ENCODE results near the gene RUNX1. TPM values are rescaled to one million over a fixed set of nuclear protein-coding genes. Genes with fewer than 3 reads are reported as not detected.

RUNX1 gene
- total and polyA plus RNA-seq, 10 of the 15 experiments (the other 5 are each of a cell fraction or from before 2014, with no cell fraction given): 0.90 to 15.2 (median 4.1) TPM

DNA sequence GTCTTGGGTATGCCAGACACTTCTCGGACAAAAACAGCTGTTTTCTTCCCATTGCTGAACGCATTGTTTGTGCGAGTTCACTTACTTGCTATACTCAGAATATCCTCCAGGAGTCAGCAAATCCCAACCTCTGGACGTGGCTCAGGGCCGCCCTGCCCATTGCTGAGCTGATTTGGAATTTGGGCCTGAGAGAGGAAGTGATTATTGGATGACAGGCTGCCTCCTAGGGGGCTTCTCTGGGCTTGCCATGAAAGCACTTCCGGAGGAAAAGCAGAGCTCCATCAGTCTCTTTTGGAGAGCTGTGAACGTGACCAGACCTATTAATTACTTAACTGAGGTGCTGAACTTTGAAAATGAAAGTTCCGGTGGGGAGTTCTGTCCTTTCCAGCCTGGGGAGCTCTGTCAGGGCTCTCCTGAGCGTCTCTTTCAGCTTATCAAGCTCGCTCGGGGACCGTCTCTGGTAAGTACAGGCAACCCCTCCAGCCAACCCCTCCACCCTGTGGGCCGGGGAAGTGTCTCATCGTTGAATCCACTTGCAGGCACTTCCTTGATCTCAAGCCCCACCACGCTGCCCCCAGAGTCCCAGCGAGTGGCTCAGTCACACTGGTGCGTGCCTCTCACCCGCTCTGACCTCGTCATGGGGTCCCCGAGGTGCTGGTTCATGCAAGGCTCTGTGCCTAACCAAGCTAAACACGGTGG lies 303.4 kb downstream of the RUNX1 start:
- POLR2A ChIA-PET: no interaction called here
- no peaks in the 10 kb centered on the region for H3K36me3 ChIP-seq (ENCODE audit: control insufficient read depth in 2 of 2, insufficient read depth in 2 of 2, low read length in 1 of 2)
- H4K20me1 ChIP-seq (ENCODE audit: control insufficient read depth, insufficient read depth): no peaks in the 10 kb centered on the region
- peak; percentile 84 for FAIRE-seq
- no peaks in the 10 kb centered on the region for H3K79me2 ChIP-seq (ENCODE audit: control insufficient read depth, insufficient read depth, low read length)
- peak; percentile 95 for ATAC-seq
- TF ChIP-seq TCF7 (IDR thresholded peaks at IDR 0.05; ENCODE audit: borderline replicate concordance) (no peak), SRF (IDR thresholded peaks at IDR 0.05; ENCODE audit: low read depth in 2 of 2, low read length in 2 of 2) (peak; percentile 52 to 80), IKZF2 (IDR thresholded peaks at IDR 0.05) (0 out of 4 replicates have a peak, but pooled peaks of 1 of the 2 experiments have one; percentile 10), SPI1 (IDR thresholded peaks at IDR 0.05; ENCODE audit: borderline replicate concordance, insufficient read depth, low read depth, low read length) (peak; percentile 88), TCF12 (IDR thresholded peaks at IDR 0.05; ENCODE audit: low read depth, low read length) (no peak), GABPA (IDR thresholded peaks at IDR 0.05; ENCODE audit: low read depth) (peak; percentile 56; the same call in 1 of the 2 replicates), YY1 (IDR thresholded peaks at IDR 0.05; ENCODE audit: low read depth, low read length) (peak; percentile 74), EED (IDR thresholded peaks at IDR 0.05; ENCODE audit: low read depth) (peak; percentile 60; the same call in 1 of the 2 replicates), WRNIP1 (IDR thresholded peaks at IDR 0.05; ENCODE audit: borderline replicate concordance, low read depth, low read length) (no peak), SMC3 (IDR thresholded peaks at IDR 0.05; ENCODE audit: borderline replicate concordance, low read length) (peak; percentile 90), FOXM1 (IDR thresholded peaks at IDR 0.05; ENCODE audit: low read depth, low read length) (0 out of 2 replicates have a peak, but pooled peaks have one; percentile 33), ELK1 (IDR thresholded peaks at IDR 0.05; ENCODE audit: low read depth, low read length) (peak; percentile 60; the same call in 1 of the 2 replicates), BHLHE40 (IDR thresholded peaks at IDR 0.05; ENCODE audit: borderline replicate concordance in 1 of 2, low read depth in 2 of 2, low read length in 1 of 2) (peak; percentile 46 to 51; a peak in 2 of 4 replicates), PAX5 (IDR thresholded peaks at IDR 0.05; ENCODE audit: borderline replicate concordance, low read depth, low read length) (0 out of 2 replicates have a peak, but pooled peaks have one; percentile 13), RAD21 (IDR thresholded peaks at IDR 0.05; ENCODE audit: insufficient read depth, low read depth, low read length) (peak; percentile 92), ETV6 (conservative IDR thresholded peaks at IDR 0.05 in 1 of 2, IDR thresholded peaks at IDR 0.05 in 1 of 2; ENCODE audit: borderline replicate concordance in 1 of 2, low read depth in 1 of 2) (peak in 1 of 2 experiments; percentile 51; a peak in 1 of 4 replicates), CREM (IDR thresholded peaks at IDR 0.05; ENCODE audit: low read depth) (no peak)
- TF ChIP-seq, protein P1, sequence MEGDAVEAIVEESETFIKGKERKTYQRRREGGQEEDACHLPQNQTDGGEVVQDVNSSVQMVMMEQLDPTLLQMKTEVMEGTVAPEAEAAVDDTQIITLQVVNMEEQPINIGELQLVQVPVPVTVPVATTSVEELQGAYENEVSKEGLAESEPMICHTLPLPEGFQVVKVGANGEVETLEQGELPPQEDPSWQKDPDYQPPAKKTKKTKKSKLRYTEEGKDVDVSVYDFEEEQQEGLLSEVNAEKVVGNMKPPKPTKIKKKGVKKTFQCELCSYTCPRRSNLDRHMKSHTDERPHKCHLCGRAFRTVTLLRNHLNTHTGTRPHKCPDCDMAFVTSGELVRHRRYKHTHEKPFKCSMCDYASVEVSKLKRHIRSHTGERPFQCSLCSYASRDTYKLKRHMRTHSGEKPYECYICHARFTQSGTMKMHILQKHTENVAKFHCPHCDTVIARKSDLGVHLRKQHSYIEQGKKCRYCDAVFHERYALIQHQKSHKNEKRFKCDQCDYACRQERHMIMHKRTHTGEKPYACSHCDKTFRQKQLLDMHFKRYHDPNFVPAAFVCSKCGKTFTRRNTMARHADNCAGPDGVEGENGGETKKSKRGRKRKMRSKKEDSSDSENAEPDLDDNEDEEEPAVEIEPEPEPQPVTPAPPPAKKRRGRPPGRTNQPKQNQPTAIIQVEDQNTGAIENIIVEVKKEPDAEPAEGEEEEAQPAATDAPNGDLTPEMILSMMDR (IDR thresholded peaks at IDR 0.05 in 2 of 3, conservative IDR thresholded peaks at IDR 0.05 in 1 of 3; ENCODE audit: control insufficient read depth in 2 of 3, extremely low read depth in 1 of 3, insufficient read depth in 1 of 3, low read depth in 3 of 3, low read length in 3 of 3): peak; percentile 81 to 91 (median 85)
- peak overlapping the region; percentile 64 for H2AFZ ChIP-seq (ENCODE audit: control insufficient read depth, low read depth, low read length)
- H3K4me2 ChIP-seq (ENCODE audit: control insufficient read depth, insufficient read depth): peak overlapping the region; percentile 90
- in situ Hi-C loops (cut with MboI) (loop anchor here (5.0 to 10.0 kb wide), 3 partner anchors 659 to 1279 kb away; no protein-coding TSS in a partner anchor), intact Hi-C loops (cut with micrococcal nuclease; ENCODE audit: unreplicated experiment) (loop anchor here (1.0 to 5.0 kb wide), 4 partner anchors 141 to 1282 kb away; no protein-coding TSS in a partner anchor)
- CTCF ChIA-PET: interaction anchor here (0.6 to 4.3 kb wide), 27 partner anchors 10 to 1369 kb away, joined by 3 to 40 read pairs (median 4); no protein-coding TSS in a partner anchor
- BruUV-seq (replicated peaks): no TSS peak
- SMC1A ChIA-PET (ENCODE audit: uncharacterized antibody, unreplicated experiment): interaction anchor here (0.6 to 1.8 kb wide), 17 partner anchors 19 to 1366 kb away, joined by 3 to 13 read pairs (median 4); no protein-coding TSS in a partner anchor
- RAD21 ChIA-PET (ENCODE audit: unreplicated experiment): interaction anchor here (0.5 to 3.7 kb wide), 19 partner anchors 19 to 1285 kb away, joined by 3 to 28 read pairs (median 3); no protein-coding TSS in a partner anchor
- H3K9ac ChIP-seq (ENCODE audit: control insufficient read depth, insufficient read depth, low read length): peak overlapping the region; percentile 37
- H3K27me3 ChIP-seq (replicated peaks in 1 of 2; ENCODE audit: control insufficient read depth in 2 of 2, insufficient read depth in 2 of 2, low read length in 1 of 2): no peaks in the 10 kb centered on the region; a peak in 2 of 4 replicates
- H3K9me3 ChIP-seq (replicated peaks; ENCODE audit: control insufficient read depth, insufficient read depth, low read length): no peaks in the 10 kb centered on the region
- 0 out of 2 replicates have a peak overlapping the region, but pooled peaks have one; percentile 18 for H3K27ac ChIP-seq (ENCODE audit: control insufficient read depth, insufficient read depth)
- DNase-seq (ENCODE audit: low read depth, low spot score): peak; percentile 26
- H3K4me1 ChIP-seq (ENCODE audit: control insufficient read depth, insufficient read depth, low read length): peaks cover 8% of the 10 kb centered on the region
- 28% methylated on average over 21 of the region's 21 CpGs for WGBS (ENCODE audit: insufficient coverage, insufficient replicate concordance, low lambda C conversion rate, missing lambda C conversion rate)
- peak overlapping the region; percentile 38; the same call in 1 of the 2 replicates for H3K4me3 ChIP-seq

Data from GM12878 (cell line).